ENCODE measurements around the gene ANK3. TPM values are rescaled to one million over a fixed set of nuclear protein-coding genes. Genes with fewer than 3 reads are reported as not detected.

Gene ANK3
- total and polyA plus RNA-seq, 2 donors = 10.9 to 86.9 TPM

- no peak overlapping the region for H3K4me3 ChIP-seq (ENCODE audit: low read depth, low read length)
- no peak for DNase-seq (ENCODE audit: extremely low spot score)
- no peak overlapping the region for H3K27ac ChIP-seq (ENCODE audit: low read depth)
- H3K4me1 ChIP-seq (ENCODE audit: insufficient read depth) = no peaks in the 10 kb centered on the region
- 97% methylated on average over 1 of the region's 1 CpG for WGBS
- no peaks in the 10 kb centered on the region for H3K36me3 ChIP-seq (ENCODE audit: insufficient read depth)
Observed at GRCh38 chr10:60025279-60025678, 364.4 kb downstream of the ANK3 start.

- WGBS = 90% methylated on average over 4 of the region's 4 CpGs
- no peak for DNase-seq (ENCODE audit: extremely low spot score)
- Histone ChIP-seq H3K27ac (ENCODE audit: low read depth) (no peak overlapping the region), H3K4me1 (ENCODE audit: insufficient read depth) (no peaks in the 10 kb centered on the region), H3K4me3 (ENCODE audit: low read depth, low read length) (no peak overlapping the region), H3K36me3 (ENCODE audit: insufficient read depth) (no peaks in the 10 kb centered on the region)
Observed at GRCh38 chr10:60024506-60024905, 365.2 kb downstream of the ANK3 start.

- DNase-seq (ENCODE audit: extremely low spot score) = no peak
- 44% methylated on average over 2 of the region's 2 CpGs for WGBS
- no peaks in the 10 kb centered on the region for H3K36me3 ChIP-seq (ENCODE audit: insufficient read depth)
- no peaks in the 10 kb centered on the region for H3K4me1 ChIP-seq (ENCODE audit: insufficient read depth)
- no peak overlapping the region for H3K4me3 ChIP-seq (ENCODE audit: low read depth, low read length)
- H3K27ac ChIP-seq (ENCODE audit: low read depth) = no peak overlapping the region
Observed at GRCh38 chr10:60023155-60023877, 366.4 kb downstream of the ANK3 start.

- no peak overlapping the region for H3K4me3 ChIP-seq (ENCODE audit: low read depth, low read length)
- 90% methylated on average over 2 of the region's 2 CpGs for WGBS
- H3K27ac ChIP-seq (ENCODE audit: low read depth) = no peak overlapping the region
- no peaks in the 10 kb centered on the region for H3K36me3 ChIP-seq (ENCODE audit: insufficient read depth)
- H3K4me1 ChIP-seq (ENCODE audit: insufficient read depth) = no peaks in the 10 kb centered on the region
- no peak for DNase-seq (ENCODE audit: extremely low spot score)
Observed at GRCh38 chr10:60021361-60021760, 368.3 kb downstream of the ANK3 start.

GRCh38 chr10:60016794-60017193 lies 372.9 kb downstream of the ANK3 start:
- no peak overlapping the region for H3K4me3 ChIP-seq (ENCODE audit: low read depth, low read length)
- H3K27ac ChIP-seq (ENCODE audit: low read depth) = no peak overlapping the region
- no peaks in the 10 kb centered on the region for H3K36me3 ChIP-seq (ENCODE audit: insufficient read depth)
- no peak for DNase-seq (ENCODE audit: extremely low spot score)
- no peaks in the 10 kb centered on the region for H3K4me1 ChIP-seq (ENCODE audit: insufficient read depth)
- WGBS = 95% methylated on average over 3 of the region's 3 CpGs

- 64% methylated on average over 2 of the region's 2 CpGs for WGBS
- no peak overlapping the region for H3K27ac ChIP-seq (ENCODE audit: low read depth)
- no peak for DNase-seq (ENCODE audit: extremely low spot score)
- H3K4me1 ChIP-seq (ENCODE audit: insufficient read depth) = no peaks in the 10 kb centered on the region
- H3K36me3 ChIP-seq (ENCODE audit: insufficient read depth) = no peaks in the 10 kb centered on the region
- no peak overlapping the region for H3K4me3 ChIP-seq (ENCODE audit: low read depth, low read length)
Observed at GRCh38 chr10:60009710-60010383, 379.8 kb downstream of the ANK3 start.

- WGBS = 64% methylated on average over 2 of the region's 2 CpGs
- Histone ChIP-seq H3K27ac (ENCODE audit: low read depth) (no peak overlapping the region), H3K36me3 (ENCODE audit: insufficient read depth) (no peaks in the 10 kb centered on the region), H3K4me3 (ENCODE audit: low read depth, low read length) (no peak overlapping the region), H3K4me1 (ENCODE audit: insufficient read depth) (no peaks in the 10 kb centered on the region)
- no peak for DNase-seq (ENCODE audit: extremely low spot score)
Observed at GRCh38 chr10:60009276-60009675, 380.4 kb downstream of the ANK3 start.

GRCh38 chr10:60008816-60009215 lies 380.9 kb downstream of the ANK3 start:
- no peak overlapping the region for H3K4me3 ChIP-seq (ENCODE audit: low read depth, low read length)
- 95% methylated on average over 4 of the region's 4 CpGs for WGBS

GRCh38 chr10:60006062-60006461 lies 383.6 kb downstream of the ANK3 start:
- Histone ChIP-seq H3K4me3 (ENCODE audit: low read depth, low read length) (no peak overlapping the region), H3K27ac (ENCODE audit: low read depth) (no peak overlapping the region), H3K36me3 (ENCODE audit: insufficient read depth) (no peaks in the 10 kb centered on the region), H3K4me1 (ENCODE audit: insufficient read depth) (no peaks in the 10 kb centered on the region)
- no peak for DNase-seq (ENCODE audit: extremely low spot score)
- 85% methylated on average over 3 of the region's 3 CpGs for WGBS

More at GRCh38 chr10:60008816-60009215, 380.9 kb downstream of the ANK3 start:
- Histone ChIP-seq H3K27ac (ENCODE audit: low read depth) (no peak overlapping the region), H3K4me1 (ENCODE audit: insufficient read depth) (no peaks in the 10 kb centered on the region), H3K36me3 (ENCODE audit: insufficient read depth) (no peaks in the 10 kb centered on the region)
- DNase-seq (ENCODE audit: extremely low spot score) = no peak

- Histone ChIP-seq H3K36me3 (ENCODE audit: insufficient read depth) (no peaks in the 10 kb centered on the region), H3K4me1 (ENCODE audit: insufficient read depth) (no peaks in the 10 kb centered on the region), H3K4me3 (ENCODE audit: low read depth, low read length) (no peak overlapping the region), H3K27ac (ENCODE audit: low read depth) (no peak overlapping the region)
- no peak for DNase-seq (ENCODE audit: extremely low spot score)
- 76% methylated on average over 5 of the region's 5 CpGs for WGBS
Observed at GRCh38 chr10:60003651-60004523, 385.8 kb downstream of the ANK3 start.

- WGBS = 96% methylated on average over 3 of the region's 3 CpGs
- no peak for DNase-seq (ENCODE audit: extremely low spot score)
- H3K36me3 ChIP-seq (ENCODE audit: insufficient read depth) = no peaks in the 10 kb centered on the region
- no peak overlapping the region for H3K4me3 ChIP-seq (ENCODE audit: low read depth, low read length)
- no peak overlapping the region for H3K27ac ChIP-seq (ENCODE audit: low read depth)
- H3K4me1 ChIP-seq (ENCODE audit: insufficient read depth) = no peaks in the 10 kb centered on the region
Observed at GRCh38 chr10:60000747-60001146, 388.9 kb downstream of the ANK3 start.

GRCh38 chr10:59997827-59998525 lies 391.7 kb downstream of the ANK3 start:
- H3K27ac ChIP-seq (ENCODE audit: low read depth) = no peak overlapping the region
- no peak for DNase-seq (ENCODE audit: extremely low spot score)
- H3K4me3 ChIP-seq (ENCODE audit: low read depth, low read length) = no peak overlapping the region
- no peaks in the 10 kb centered on the region for H3K36me3 ChIP-seq (ENCODE audit: insufficient read depth)
- WGBS = 44% methylated on average over 3 of the region's 3 CpGs
- H3K4me1 ChIP-seq (ENCODE audit: insufficient read depth) = no peaks in the 10 kb centered on the region

- no peak overlapping the region for H3K27ac ChIP-seq (ENCODE audit: low read depth)
- H3K36me3 ChIP-seq (ENCODE audit: insufficient read depth) = no peaks in the 10 kb centered on the region
- DNase-seq (ENCODE audit: extremely low spot score) = no peak
- no peak overlapping the region for H3K4me3 ChIP-seq (ENCODE audit: low read depth, low read length)
- H3K4me1 ChIP-seq (ENCODE audit: insufficient read depth) = no peaks in the 10 kb centered on the region
Observed at GRCh38 chr10:59995862-59996261, 393.8 kb downstream of the ANK3 start.
